Measurements from ENCODE around the gene FAM181A. TPM values are rescaled to one million over a fixed set of nuclear protein-coding genes. Genes with fewer than 3 reads are reported as not detected.

Gene FAM181A
- total and polyA plus RNA-seq, 2 of the 4 experiments (the other 2 are of a cell fraction), result not detected

DNA sequence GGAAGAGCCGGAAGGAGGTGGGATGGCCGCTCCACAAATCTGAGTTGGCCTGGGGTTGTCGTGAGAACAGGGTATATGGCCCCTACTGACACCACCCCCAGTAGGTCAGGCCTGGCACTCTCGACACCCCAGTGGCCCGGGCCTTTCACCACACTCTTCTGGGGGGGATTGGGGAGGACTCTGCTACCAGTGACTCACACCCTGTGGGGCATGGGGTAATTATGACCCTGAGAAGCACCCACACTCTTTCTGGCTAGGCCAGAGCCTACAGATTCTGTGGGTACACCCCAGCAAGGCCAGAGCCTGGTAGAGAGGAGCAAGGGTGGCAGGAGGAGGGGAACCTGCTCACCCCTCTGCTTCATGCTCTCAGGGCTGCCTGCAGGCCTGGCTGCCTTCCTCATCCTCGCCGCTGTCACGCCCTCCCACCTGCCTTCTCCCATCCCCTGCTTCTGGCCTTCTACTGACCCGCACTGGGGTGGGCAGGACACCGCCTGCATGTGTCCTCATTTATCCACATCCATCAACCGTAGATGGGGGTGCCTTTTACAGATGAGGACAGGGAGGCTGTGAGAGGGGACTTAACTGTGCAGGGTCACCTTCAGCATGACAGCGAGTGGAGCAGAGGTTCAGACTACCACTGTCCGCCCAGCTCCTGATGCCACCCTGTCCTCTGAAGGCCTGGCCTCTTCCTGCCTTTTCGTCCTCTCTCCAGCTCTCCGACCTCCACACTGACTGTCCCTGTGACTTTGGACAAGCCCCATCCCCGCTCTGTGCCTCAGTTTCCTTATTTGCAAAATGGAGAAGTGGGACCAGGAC lies 30.8 kb downstream of the FAM181A start:
- in situ Hi-C loops (cut with MboI; ENCODE audit: low sequenced_read_pairs) (no loop called here), intact Hi-C loops (cut with micrococcal nuclease) (loop anchor here (5.0 kb wide), 1 partner anchor 44 kb away; no protein-coding TSS in a partner anchor), dilution Hi-C loops (cut with HindIII; ENCODE audit: low sequenced_read_pairs, unreplicated experiment) (no loop called here)
- Histone ChIP-seq H3K56ac (ENCODE audit: extremely low read depth, insufficient read depth, low read length) (no peak overlapping the region), H3K14ac (replicated peaks; ENCODE audit: low read depth, low read length) (no peak overlapping the region), H3K4me2 (ENCODE audit: low read depth, low read length) (no peak overlapping the region), H4K8ac (ENCODE audit: low read depth in 2 of 2, low read length in 2 of 2) (no peak overlapping the region; a peak in 1 of 4 replicates), H3K9me1 (ENCODE audit: insufficient read depth, low read length) (peaks cover 20% of the 10 kb centered on the region), H2AK9ac (replicated peaks; ENCODE audit: low read depth, low read length, poor library complexity) (peak overlapping the region; percentile 31), H2BK20ac (ENCODE audit: low read depth, low read length) (peak overlapping the region; percentile 51; the same call in 1 of the 2 replicates), H4K91ac (ENCODE audit: insufficient read depth, low read depth, low read length) (peak overlapping the region; percentile 39), H2AFZ (replicated peaks; ENCODE audit: low read length, poor library complexity) (peak overlapping the region; percentile 35), H3K27ac (ENCODE audit: insufficient read depth, low read length) (no peak overlapping the region), H3K9me3 (ENCODE audit: control insufficient read depth, insufficient read depth, low read length) (no peaks in the 10 kb centered on the region), H4K20me1 (ENCODE audit: insufficient read depth, low read length) (no peaks in the 10 kb centered on the region), H2BK5ac (ENCODE audit: low read depth, low read length, poor library complexity, severe bottlenecking) (peak overlapping the region; percentile 36), H3K4me1 (ENCODE audit: control insufficient read depth, insufficient read depth, low read length) (peaks cover 18% of the 10 kb centered on the region), H2AK5ac (ENCODE audit: low read depth, low read length) (peak overlapping the region; percentile 85), H4K5ac (ENCODE audit: low read depth, low read length) (0 out of 2 replicates have a peak overlapping the region, but pooled peaks have one; percentile 12), H3K36me3 (ENCODE audit: control insufficient read depth, insufficient read depth, low read length) (no peaks in the 10 kb centered on the region), H2BK15ac (ENCODE audit: low read depth, low read length) (peak overlapping the region; percentile 96), H3K27me3 (ENCODE audit: control insufficient read depth, insufficient read depth, low read length) (peaks cover 2% of the 10 kb centered on the region; the same call in 1 of the 2 replicates), H3K4me3 (ENCODE audit: insufficient read depth, low read depth, low read length) (no peak overlapping the region), H3K9ac (ENCODE audit: low read depth, low read length) (no peak overlapping the region), H3K79me1 (ENCODE audit: low read depth in 1 of 2, low read length in 2 of 2) (no peaks in the 10 kb centered on the region), H3K18ac (ENCODE audit: low read depth, low read length) (no peak overlapping the region), H3K4ac (ENCODE audit: low read depth, low read length) (peak overlapping the region; percentile 71), H3K23ac (ENCODE audit: low read depth, low read length) (no peak overlapping the region; the same call in 1 of the 2 replicates), H2BK120ac (ENCODE audit: low read depth, low read length) (peak overlapping the region; percentile 67)
- POLR2A ChIA-PET (ENCODE audit: unreplicated experiment), result no interaction called here
- TF ChIP-seq MAZ (IDR thresholded peaks at IDR 0.05; ENCODE audit: borderline replicate concordance, low read depth, low read length) (no peak), RAD21 (IDR thresholded peaks at IDR 0.05; ENCODE audit: low read length) (no peak), RFX5 (IDR thresholded peaks at IDR 0.05; ENCODE audit: low read depth, low read length) (no peak), CEBPB (IDR thresholded peaks at IDR 0.05; ENCODE audit: low read depth, low read length) (no peak), MXI1 (IDR thresholded peaks at IDR 0.05; ENCODE audit: borderline replicate concordance, low read depth, low read length) (no peak), FOS (IDR thresholded peaks at IDR 0.05; ENCODE audit: low read depth, low read length) (no peak), BHLHE40 (IDR thresholded peaks at IDR 0.05; ENCODE audit: low read depth, low read length) (no peak), ELK1 (IDR thresholded peaks at IDR 0.05; ENCODE audit: borderline replicate concordance, low read depth, low read length) (no peak), POLR2A (IDR thresholded peaks at IDR 0.05; ENCODE audit: low read depth, low read length) (no peak), CHD1 (IDR thresholded peaks at IDR 0.05; ENCODE audit: low read depth, low read length) (no peak), NFE2L2 (IDR thresholded peaks at IDR 0.05; ENCODE audit: low read depth, low read length) (no peak), MAFK (IDR thresholded peaks at IDR 0.05; ENCODE audit: low read depth, low read length) (no peak)
- TF ChIP-seq, protein P1, sequence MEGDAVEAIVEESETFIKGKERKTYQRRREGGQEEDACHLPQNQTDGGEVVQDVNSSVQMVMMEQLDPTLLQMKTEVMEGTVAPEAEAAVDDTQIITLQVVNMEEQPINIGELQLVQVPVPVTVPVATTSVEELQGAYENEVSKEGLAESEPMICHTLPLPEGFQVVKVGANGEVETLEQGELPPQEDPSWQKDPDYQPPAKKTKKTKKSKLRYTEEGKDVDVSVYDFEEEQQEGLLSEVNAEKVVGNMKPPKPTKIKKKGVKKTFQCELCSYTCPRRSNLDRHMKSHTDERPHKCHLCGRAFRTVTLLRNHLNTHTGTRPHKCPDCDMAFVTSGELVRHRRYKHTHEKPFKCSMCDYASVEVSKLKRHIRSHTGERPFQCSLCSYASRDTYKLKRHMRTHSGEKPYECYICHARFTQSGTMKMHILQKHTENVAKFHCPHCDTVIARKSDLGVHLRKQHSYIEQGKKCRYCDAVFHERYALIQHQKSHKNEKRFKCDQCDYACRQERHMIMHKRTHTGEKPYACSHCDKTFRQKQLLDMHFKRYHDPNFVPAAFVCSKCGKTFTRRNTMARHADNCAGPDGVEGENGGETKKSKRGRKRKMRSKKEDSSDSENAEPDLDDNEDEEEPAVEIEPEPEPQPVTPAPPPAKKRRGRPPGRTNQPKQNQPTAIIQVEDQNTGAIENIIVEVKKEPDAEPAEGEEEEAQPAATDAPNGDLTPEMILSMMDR (conservative IDR thresholded peaks at IDR 0.05; ENCODE audit: low read depth, low read length), result no peak
- no TSS peak for BruUV-seq (replicated peaks)
- CTCF ChIA-PET, result no interaction called here
- 100% methylated on average over 2 of the region's 16 CpGs; no CpG with 5 or more reads in 1 of the 2 experiments for WGBS, 2 experiments (ENCODE audit: extremely low coverage in 2 of 2, insufficient read length in 1 of 2)
- ATAC-seq (ENCODE audit: low read depth) (no peak), DNase-seq (no peak)
